Panc1 (cell line): ENCODE measurements around the gene IRF8.

Experiments used
- CTCF ChIP-seq: fragments of 450-650 bp; IDR thresholded peaks from 2 replicates; pipeline ENCODE4 v1.5.1; 2017; ENCODE audit warnings: mild to moderate bottlenecking
- REST ChIP-seq, 2 experiments: IDR thresholded peaks; 2 replicates each; pipeline ENCODE4 v1.6.1; 2011 to 2012; ENCODE audit warnings: low read depth in 2 of 2, control low read depth in 1 of 2, low read length in 1 of 2, mild to moderate bottlenecking in 1 of 2, moderate library complexity in 1 of 2; ENCODE audit not compliant: insufficient read depth in 1 of 2
- SIN3A ChIP-seq: IDR thresholded peaks from 2 replicates; pipeline ENCODE4 v1.6.1; 2012; ENCODE audit warnings: low read depth, mild to moderate bottlenecking, low read length, moderate library complexity, borderline replicate concordance; ENCODE audit not compliant: insufficient read depth

GRCh38 chr16:85881436-85881835 lies 17.5 kb upstream of the IRF8 start:
- TF ChIP-seq CTCF: no peak
- TF ChIP-seq REST (IDR thresholded peaks at IDR 0.05; ENCODE audit: insufficient read depth in 1 of 2, low read depth in 2 of 2, low read length in 1 of 2): no peak
- no peak for TF ChIP-seq SIN3A
